RWPE1 (cell line): ENCODE measurements around the gene GRIK4.
"Not testable (repeated sequence)": the region's sequence is repeated elsewhere in the genome, so short reads cannot be mapped to it uniquely, and the experiment has no call there.

Experiments used
- CTCF ChIA-PET: fragments of 350-600 bp; sonication (Branson Sonifier 250); formaldehyde crosslinking; extraction: SDS; loops from one replicate; lab custom pipeline; 2021; lab: Yijun Ruan, JAX
- POLR2A ChIA-PET: fragments of 400-600 bp; formaldehyde crosslinking; extraction: SDS; loops from one replicate; lab custom pipeline; 2020; ENCODE audit warnings: antibody characterized with exemption; ENCODE audit not compliant: low non-redundant PET; lab: Yijun Ruan, JAX
- DNase-seq: peaks from one replicate; pipeline ENCODE4 v3.0.0; 2012; ENCODE audit warnings: low spot score
- H3K27ac ChIP-seq: fragments of 450-650 bp; 2 replicates; pipeline ENCODE4 v1.5.1; 2017
- CTCF ChIP-seq: fragments of 450-650 bp; conservative IDR thresholded peaks from 2 replicates; pipeline ENCODE4 v1.5.1; 2017; ENCODE audit warnings: low read depth, mild to moderate bottlenecking

The GRIK4 gene

GRCh38 chr11:121029153-121029552, 517.6 kb downstream of the GRIK4 start:
- ChIA-PET CTCF (interaction anchor here (0.7 kb wide), 1 partner anchor 95 kb away, joined by 3 read pairs; no protein-coding TSS in a partner anchor), POLR2A (no interaction called here)
- no peak for TF ChIP-seq CTCF
- H3K27ac ChIP-seq = no peak overlapping the region
- no peak for DNase-seq

GRCh38 chr11:121029813-121030445, 518.4 kb downstream of the GRIK4 start:
- no peak for TF ChIP-seq CTCF
- no peak for DNase-seq
- no peak overlapping the region for H3K27ac ChIP-seq
- CTCF ChIA-PET = interaction anchor here (0.7 kb wide), 1 partner anchor 95 kb away, joined by 3 read pairs; no protein-coding TSS in a partner anchor
- POLR2A ChIA-PET = no interaction called here

- ChIA-PET CTCF (no interaction called here), POLR2A (no interaction called here)
- no peak for TF ChIP-seq CTCF
- H3K27ac ChIP-seq = no peak overlapping the region
- no peak for DNase-seq
Observed at GRCh38 chr11:121031167-121031566, 519.6 kb downstream of the GRIK4 start.

GRCh38 chr11:121031648-121032047, 520.1 kb downstream of the GRIK4 start:
- CTCF ChIA-PET = interaction anchor here (0.6 kb wide), 1 partner anchor 1338 kb away, joined by 3 read pairs; no protein-coding TSS in a partner anchor
- POLR2A ChIA-PET = interaction anchor here (0.5 kb wide), 1 partner anchor 55 kb away, joined by 3 read pairs; no protein-coding TSS in a partner anchor
- H3K27ac ChIP-seq, DNase-seq: not testable (repeated sequence)

GRCh38 chr11:121032546-121032945, 521.0 kb downstream of the GRIK4 start:
- POLR2A ChIA-PET = no interaction called here
- no peak overlapping the region for H3K27ac ChIP-seq
- DNase-seq = no peak
- CTCF ChIA-PET = no interaction called here
- TF ChIP-seq CTCF = no peak

- no peak for TF ChIP-seq CTCF
- POLR2A ChIA-PET = interaction anchor here (0.6 kb wide), 1 partner anchor 429 kb away, joined by 6 read pairs; no protein-coding TSS in a partner anchor
- H3K27ac ChIP-seq = no peak overlapping the region
- no peak for DNase-seq
- CTCF ChIA-PET = no interaction called here
Observed at GRCh38 chr11:121033635-121034034, 522.1 kb downstream of the GRIK4 start.

GRCh38 chr11:121035169-121035755, 523.7 kb downstream of the GRIK4 start:
- ChIA-PET CTCF (no interaction called here), POLR2A (no interaction called here)
- no peak overlapping the region for H3K27ac ChIP-seq
- no peak for DNase-seq
- no peak for TF ChIP-seq CTCF
